AG20443 (cell line): ENCODE data around the gene KDELR3.
A peak's percentile ranks its signal among the peaks of the same experiment; 100 is the strongest.
"Not testable (repeated sequence)": the region's sequence is repeated elsewhere in the genome, so short reads cannot be mapped to it uniquely, and the experiment has no call there.

ENCODE experiments used
- DNase-seq: peaks from one replicate; pipeline ENCODE4 v3.0.0; 2012; ENCODE audit warnings: low spot score, mixed read lengths

KDELR3 gene

GRCh38 chr22:38456841-38457699, 10.8 kb upstream of the KDELR3 start:
- DNase-seq = no peak

- no peak for DNase-seq
These were observed 7.5 kb upstream of the KDELR3 start for GRCh38 chr22:38460426-38460840.

GRCh38 chr22:38461057-38461413, 6.9 kb upstream of the KDELR3 start:
- DNase-seq = no peak

GRCh38 chr22:38461414-38462081, 6.3 kb upstream of the KDELR3 start:
- peak; percentile 88 for DNase-seq

GRCh38 chr22:38462960-38463784, 4.7 kb upstream of the KDELR3 start:
- DNase-seq = no peak

- DNase-seq = no peak
These were observed 2.8 kb upstream of the KDELR3 start for GRCh38 chr22:38464992-38465672.

- DNase-seq = no peak
These were observed 2.0 kb upstream of the KDELR3 start for GRCh38 chr22:38465673-38466490.

- DNase-seq = peak; percentile 55
These were observed 425 bp upstream of the KDELR3 start for GRCh38 chr22:38467438-38467903.

- DNase-seq = peak; percentile 51
These were observed 778 bp downstream of the KDELR3 start for GRCh38 chr22:38468443-38469305.

- no peak for DNase-seq
These were observed 1.4 kb downstream of the KDELR3 start for GRCh38 chr22:38469306-38469781.

GRCh38 chr22:38470179-38470578, 2.3 kb downstream of the KDELR3 start:
- not testable (repeated sequence) for DNase-seq

GRCh38 chr22:38471237-38471636, 3.3 kb downstream of the KDELR3 start:
- no peak for DNase-seq

GRCh38 chr22:38474003-38474607, 6.2 kb downstream of the KDELR3 start:
- no peak for DNase-seq

- no peak for DNase-seq
These were observed 9.7 kb downstream of the KDELR3 start for GRCh38 chr22:38477585-38477984.

GRCh38 chr22:38479096-38479837, 11.4 kb downstream of the KDELR3 start:
- no peak for DNase-seq

- no peak for DNase-seq
These were observed 13.4 kb downstream of the KDELR3 start for GRCh38 chr22:38481162-38481870.

- no peak for DNase-seq
These were observed 14.0 kb downstream of the KDELR3 start for GRCh38 chr22:38481871-38482332.
